ENCODE results near the gene AP2B1.

Gene AP2B1

DNA sequence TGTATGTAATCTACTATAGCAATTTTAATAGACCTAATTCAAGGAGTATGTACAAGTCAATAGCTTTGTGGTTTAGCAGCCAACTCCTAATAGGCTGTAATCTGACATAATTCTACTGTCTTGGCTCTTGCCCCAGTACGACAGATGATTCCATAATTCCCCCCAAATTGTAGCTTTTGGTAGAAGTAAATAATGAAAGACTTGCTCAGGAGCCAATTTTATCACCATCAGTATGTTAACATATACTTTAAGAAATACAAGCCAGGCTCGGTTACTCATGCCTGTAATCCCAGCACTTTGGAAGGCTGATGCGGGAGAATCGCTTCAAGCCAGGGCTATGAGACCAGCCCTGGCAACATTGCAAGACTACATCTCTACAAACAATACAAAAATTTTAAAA lies 53.9 kb downstream of the AP2B1 start:
- ATAC-seq, result no peak

DNA sequence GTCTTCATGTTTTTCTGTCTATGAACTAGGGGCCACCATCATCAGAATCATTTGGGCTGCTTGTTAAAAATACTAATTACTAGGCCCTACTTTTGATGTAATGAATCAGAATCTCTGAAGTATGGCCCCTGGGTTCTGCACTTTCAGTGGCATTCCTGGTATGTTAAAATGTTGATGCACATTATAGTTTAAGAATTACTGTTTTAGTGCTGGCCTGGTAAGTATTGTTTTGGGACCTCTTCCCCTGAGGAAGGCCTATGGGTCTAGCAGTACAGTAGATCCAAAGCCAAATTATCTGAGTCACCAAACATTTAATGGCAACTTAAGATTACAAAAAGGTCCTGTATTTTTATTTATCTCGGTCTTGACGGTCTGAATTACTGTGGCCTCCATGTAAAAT lies 58.8 kb downstream of the AP2B1 start:
- no peak for ATAC-seq

DNA sequence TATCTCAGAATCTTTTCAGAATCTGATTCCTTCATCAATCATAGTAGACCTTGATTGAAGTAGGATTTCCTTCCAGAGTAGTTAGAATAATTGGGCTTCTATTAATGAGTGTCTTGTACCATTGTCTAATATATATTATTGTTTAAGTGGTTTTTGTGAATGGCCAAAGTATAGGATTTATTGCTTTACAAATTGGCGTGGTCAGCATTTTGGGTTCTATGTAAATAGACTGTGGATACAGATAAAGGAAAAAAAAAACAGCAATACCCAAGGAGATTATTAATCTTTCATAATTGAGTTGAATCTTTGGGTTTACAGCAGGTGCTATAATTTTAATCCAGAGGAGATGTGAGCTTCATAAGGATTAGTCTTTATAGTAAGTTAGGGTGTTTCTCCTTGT lies 64.3 kb downstream of the AP2B1 start:
- no peak for ATAC-seq

DNA sequence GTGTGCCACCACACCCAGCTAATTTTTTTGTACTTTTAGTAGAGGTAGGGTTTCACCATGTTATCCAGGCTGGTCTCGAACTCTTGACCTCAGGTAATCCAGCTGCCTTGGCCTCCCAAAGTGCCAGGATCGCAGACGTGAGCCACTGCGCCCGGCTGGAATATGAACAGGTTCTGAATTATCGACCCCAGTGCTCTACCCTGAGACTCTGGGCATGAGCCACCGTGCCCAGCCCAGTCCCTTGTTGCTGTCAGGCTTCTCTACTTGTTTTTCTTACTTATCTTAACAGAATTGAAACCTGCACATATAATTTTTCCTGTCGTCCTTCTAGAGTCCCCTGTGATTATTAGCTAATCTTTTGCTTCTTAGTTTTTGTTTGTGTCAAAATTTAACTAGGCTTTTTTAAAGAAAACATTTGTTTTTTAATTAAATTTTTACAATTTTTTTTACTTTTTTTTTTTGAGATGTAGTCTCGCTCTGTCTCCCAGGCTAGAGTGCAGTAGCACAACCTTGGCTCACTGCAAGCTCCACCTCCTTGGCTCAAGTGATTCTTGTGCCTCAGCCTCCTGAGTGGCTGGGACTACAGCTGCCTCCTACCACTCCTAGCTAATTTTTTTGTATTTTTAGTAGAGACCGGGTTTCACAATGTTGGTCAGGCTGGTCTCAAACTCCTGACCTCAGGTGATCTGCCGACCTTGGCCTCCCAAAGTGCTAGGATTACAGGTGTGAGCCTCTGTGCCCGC lies 66.7 kb downstream of the AP2B1 start:
- ATAC-seq, result no peak

DNA sequence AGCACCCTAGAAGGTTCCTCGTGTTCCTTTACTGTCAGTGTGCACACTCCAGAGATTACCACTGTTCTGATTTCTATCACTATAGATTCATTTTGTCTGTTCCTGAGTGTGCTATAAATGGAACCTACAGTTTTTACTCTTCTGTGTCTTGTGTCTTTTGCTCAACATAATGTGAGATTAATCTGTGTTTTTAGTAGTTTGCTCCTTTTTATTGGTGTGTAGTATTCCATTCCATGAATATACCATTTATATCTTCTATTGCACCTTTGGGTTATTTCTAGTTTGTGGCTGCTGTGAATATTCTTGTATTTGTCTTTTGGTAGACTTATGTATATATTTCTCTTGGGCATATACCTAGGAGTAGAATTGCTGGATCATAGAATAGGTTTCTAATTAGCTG lies 68.2 kb downstream of the AP2B1 start:
- ATAC-seq, result no peak

DNA sequence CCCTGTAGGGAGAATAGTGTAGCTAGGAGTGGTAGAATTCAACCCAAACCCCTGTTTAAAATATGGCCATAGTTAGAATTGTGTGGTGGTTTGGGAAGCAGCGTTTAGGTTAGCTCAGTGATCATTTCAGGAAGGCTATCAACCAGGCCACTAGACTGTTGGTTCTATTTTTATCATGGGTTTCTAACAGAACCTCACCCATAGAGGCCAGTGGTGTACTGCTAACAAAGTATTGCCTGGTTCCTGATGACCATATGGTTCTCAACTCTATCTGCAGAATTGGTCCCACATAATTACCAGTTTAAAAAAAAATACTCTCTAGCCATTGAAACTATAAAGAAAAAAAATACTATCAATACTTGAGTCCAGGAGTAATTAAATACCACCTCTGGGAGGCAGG lies 73.8 kb downstream of the AP2B1 start:
- ATAC-seq, result no peak

DNA sequence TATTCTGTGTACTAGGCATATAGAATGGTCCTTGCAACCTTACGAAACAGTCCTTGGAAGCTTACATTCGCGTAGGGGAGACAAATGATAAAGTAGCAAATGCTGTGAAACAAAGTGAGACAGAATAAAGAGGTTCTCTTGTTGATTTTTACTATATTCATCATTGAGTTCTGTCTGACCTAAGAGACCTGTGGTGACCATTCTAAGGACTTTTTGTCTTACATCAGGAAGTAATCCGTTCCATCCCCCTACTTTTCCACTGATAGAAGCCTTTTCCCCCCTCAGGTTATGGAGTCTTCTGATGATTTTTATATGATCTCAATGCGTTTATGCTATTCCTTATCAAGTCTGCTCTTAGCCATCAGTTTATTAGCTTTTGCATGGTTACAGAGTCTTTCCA lies 77.6 kb downstream of the AP2B1 start:
- no peak for ATAC-seq

DNA sequence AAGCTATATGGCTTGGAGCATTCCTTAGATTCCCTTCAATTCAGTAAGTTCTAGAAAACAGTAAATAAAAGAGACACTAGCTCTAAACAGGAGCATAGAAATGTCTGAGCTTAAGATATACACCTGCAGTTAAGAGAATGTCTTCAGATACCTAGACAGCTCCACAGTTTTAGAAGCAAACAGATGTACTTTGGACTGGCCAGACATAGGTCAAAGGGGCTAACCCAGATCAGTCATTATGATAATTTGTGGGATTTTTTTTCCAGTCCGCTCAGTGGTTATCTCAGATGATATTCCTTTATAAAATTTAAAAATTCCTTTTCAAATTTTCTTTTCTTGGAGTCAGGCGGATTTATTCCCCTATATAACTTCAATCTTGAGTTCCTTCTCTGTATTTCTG lies 78.5 kb downstream of the AP2B1 start:
- no peak for ATAC-seq

DNA sequence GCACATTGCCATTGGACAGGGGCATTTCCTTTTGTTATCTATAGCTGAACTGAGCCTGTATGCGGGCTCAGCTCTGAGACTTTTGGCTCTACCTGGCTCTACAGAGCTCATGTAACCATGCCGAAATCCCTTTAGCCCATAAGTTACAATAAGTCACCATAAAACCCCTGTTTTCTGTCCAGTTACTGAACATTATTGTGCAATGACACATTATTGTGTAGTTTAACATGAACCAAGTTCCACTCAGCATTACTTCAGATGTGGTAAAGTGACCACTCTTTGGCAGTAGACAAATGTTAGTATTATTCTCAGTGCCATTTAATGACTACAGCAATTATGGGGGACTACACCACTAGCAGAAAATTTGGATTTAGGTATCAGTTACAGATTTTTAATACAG lies 78.9 kb downstream of the AP2B1 start:
- ATAC-seq, result no peak

DNA sequence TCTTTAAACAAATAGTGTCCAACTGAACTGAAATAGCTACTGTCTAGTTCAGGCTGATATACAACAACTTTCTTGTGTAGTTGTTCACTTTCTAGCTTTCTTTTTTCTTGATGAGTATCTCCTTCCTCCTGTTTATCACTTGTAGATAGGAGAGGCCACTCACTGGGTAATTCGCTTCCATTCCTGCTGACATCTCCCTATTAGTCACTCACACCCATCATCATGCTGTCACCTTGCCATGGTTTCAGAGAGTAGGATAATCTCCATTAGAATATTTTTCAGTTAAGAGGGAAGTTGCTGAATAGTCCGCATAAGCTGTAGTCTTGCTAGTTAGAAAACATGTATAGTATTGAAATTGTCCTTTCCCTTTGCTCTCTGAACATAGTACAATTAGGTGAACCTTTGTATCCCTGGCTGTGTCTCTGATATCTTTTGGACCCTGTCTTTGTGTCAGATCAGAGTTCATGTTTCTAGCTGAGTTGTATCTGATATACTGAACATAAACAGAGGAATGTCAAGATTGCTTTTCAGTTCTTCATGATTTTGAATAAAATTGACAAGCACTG lies 79.9 kb downstream of the AP2B1 start:
- no peak for ATAC-seq

DNA sequence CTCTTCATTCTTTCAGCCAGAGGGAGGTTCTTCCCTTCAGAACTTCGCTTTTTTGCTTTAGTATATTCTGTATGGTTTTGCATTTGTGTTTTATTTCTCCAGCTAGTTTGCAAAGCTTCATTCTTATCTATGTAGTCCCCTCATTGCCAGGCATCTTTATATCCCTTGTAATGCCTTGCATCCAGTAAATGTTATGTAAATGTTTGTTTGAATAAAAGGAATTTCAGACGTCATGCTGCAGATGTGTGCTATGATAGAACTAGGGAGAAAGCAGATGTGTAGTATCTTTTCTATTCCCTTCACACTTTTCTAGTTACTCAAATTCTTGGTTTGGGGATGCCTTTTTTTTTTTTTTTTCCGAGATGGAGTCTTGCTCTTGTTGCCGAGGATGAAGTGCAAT lies 81.7 kb downstream of the AP2B1 start:
- ATAC-seq, result no peak

DNA sequence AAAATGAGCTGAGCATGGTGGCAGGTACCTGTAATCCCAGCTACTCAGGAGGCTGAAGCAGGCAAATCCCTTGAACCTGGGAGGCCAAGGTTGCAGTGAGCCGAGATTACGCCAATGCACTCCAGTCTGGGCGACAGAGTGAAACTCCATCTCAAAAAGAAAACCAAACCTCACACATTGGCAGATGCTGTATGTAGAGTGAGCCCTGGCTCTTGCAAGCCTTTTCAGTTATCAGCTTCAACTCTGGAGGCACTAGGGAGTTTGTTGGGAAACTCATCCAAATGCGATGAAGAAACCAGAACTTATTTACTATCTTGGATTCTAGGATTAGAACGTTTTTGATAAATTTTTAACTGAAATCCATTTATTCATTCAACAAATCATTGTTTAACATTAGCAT lies 87.4 kb downstream of the AP2B1 start:
- no peak for ATAC-seq

DNA sequence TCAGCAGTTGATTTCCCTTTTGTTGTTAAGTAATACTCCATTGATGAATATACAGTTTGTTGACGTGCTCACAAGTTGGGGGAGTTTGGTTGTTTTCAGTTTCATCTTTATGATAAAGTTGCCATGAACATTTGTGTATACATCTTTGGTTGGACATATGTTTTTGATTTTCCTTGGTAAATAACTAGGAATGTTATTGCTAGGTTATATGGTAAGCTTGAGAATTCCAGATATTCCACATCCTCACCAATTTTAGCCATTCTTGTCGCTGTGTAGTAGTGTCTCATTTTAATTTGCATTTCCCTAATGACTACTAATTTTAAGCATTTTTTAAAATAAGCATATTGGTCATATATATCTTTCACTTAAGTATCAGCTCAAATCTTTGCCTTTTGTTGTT lies 89.3 kb downstream of the AP2B1 start:
- ATAC-seq, result no peak

DNA sequence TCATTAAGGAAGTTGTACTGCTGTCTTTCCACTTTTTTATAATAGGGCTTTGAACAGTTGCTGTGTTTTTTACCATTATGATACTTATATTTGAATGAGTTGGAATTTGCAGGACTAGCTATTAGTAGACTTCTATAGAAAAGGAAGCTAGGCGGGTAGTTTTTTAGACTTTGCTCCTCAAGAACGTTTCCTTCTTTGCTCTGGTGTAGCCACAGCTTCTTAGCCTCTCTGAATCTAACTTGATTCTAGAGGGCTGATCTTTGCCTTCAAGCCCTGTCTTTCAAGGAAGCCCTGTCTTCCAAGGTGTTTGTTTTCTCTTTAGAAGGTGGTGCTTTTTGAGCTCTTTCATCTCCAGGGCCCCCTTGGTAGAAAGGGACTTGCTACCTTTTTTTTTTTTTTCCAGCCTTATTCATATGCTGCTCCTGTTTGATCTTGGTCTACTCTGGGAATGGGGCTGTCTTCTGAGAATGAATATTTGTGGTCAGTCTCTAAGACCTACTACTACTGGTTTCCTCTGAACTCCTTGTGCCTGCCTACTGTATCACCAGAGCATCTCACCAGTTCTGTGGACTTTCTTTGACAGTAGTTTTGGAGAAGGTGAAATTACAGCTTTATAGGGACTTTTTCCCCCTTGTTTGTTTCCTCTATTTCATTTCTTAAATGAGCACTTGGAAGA lies 92.0 kb downstream of the AP2B1 start:
- ATAC-seq, result no peak

DNA sequence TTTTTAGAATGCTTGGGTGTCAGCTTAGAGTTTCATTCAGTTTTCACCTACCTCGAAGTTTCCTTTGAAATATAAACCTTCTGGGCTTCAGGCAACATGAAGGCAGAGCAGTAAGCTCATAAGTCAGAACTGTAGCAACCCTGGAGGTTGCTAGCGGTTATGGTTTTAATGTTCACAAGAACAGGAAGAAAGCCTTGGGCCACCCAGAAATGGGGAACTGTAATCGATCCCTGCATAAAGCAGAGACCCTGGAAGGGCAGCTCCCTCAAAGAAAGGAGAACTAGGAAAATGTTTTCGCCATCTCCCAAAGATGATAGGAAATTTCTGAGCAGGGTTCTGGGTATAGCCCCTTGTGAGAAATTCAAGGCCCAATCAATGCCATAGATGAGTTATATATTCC lies 96.5 kb downstream of the AP2B1 start:
- no peak for ATAC-seq

DNA sequence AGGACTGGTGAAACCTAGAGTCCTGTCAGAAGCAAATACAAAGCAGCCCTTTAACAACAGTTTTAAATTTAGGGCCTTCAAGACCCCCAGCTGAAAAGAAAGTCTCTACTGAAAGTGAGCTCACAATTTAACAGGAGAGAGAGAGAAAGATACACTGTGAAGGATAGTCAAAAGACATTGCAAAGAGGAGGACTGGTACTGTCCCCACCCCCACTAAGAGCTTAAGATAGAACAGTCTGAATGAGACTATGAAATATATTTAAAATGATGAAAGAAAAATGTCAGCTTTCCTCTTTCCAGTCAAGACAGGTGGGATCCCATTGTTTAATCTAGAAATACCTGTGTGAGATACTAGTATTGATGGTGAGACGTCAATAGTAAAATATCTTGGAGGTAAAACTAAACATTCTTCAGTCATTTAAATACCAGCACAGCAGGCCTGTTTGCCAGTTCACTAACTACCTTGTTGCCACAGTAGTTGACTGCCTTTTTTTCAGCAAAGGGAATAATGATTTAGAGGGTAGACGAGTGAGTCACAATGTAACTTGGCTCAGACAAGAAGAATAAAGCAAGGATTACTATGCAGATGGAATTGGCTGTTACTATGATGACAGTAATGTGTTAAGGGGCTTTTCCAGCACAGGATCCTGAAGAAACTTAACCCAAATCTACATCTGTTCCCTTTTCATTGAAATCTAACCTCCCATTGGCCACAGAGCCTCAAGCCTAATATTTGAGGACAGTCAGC lies 97.1 kb downstream of the AP2B1 start:
- no peak for ATAC-seq

DNA sequence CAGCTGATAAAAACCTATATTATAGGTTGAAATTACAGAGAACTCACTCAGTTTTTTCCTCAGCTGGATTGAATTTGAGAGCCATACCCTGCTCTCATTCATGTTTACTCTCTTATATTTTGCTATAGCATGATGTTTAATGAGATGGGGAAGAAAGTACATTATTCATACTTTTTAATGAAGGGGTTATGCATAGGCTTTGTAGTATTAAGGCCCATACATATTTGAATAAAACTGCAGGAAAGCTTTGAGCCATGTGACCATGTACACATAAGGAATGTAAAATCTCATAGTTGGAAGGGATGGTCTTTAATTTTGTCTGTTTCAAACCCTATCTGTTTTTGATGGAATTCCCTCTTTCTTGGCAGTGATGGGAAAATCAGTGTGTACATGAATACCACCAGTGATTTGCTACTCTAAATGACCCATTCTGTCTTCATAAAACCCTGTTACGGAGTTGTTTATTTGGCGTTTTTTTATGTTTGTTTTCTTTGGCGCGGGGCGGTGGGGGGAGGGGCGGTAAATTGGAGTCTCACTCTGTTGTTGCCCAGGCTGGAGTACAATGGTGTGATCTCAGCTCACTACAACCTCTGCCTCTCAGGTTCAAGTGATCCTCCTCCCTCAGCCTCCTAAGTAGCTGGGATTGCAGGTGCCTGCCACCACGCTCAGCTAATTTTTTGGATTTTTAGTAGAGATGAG lies 105.5 kb downstream of the AP2B1 start:
- no peak for ATAC-seq

DNA sequence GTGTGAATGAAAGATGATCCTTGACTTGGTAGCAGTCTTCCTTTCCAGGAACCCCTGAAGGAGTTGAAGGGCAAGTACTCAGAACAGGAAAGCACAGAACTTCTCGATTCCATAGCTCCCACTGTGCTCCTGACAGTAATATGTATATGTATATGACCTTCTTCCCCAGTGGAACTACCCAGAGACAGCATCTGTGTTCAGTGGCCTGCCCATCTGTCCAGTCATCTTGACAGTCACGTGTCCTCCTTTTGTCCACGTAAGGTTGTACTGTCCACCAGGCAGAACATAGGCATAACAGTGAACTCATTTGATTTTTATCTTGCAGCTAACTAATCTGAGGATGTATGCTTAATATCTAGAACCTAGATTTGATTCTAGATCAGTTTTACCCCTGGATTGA lies 106.5 kb downstream of the AP2B1 start:
- no peak for ATAC-seq

DNA sequence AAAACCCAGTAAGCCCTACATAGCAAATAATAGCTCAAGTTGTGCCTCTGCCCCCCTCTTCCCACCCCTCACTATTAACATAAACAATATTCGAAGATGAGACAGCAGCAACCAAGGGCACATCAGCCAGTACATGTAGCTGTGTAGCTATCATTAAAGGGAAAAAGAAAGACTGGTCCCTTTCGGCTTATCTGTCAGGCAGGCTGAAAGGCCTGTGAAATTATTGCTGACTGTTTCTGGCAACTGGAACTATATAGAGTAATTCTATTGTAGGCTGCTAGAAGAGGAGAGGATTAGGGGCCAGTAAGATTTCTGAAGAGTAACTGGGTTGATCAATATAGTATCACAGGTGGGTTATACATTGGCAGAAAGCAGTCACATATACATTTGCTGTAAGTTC lies 107.8 kb downstream of the AP2B1 start:
- ATAC-seq, result no peak

DNA sequence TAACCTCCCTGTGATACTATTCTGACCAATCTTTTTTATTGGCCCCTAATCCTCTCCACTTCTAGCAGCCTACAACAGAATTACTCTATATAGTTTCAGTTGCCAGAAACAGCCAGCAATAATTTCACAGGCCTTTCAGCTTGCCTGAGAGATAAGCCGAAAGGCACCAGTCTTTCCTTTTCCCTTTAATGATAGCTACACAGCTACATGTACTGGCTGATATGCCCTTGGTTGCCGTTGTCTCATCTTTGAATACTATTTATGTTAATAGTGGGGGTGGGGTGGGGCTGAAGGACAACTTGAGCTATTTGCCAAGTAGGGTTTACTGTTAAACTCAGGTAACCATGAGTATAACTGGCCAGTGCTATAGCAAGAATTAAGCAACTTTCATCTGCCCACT lies 108.5 kb downstream of the AP2B1 start:
- no peak for ATAC-seq

DNA sequence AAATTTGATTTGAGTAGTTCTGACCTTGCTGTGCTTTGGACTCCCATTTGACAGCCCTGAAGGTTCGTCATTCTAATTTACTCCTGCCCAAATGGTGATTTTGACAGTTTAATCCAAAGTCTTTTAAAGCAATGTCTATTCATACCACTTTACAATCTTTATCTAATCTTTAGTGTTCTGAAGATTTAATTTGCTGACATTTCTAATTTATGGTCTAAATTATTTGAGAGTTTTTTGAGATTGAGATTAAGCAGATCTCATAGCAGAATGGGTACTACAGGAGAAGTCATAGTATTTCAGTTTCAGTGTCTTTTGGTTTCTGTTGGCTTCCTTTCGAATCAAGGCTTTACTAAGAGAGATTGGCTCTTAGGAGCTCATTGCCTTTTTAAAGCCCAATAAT lies 111.7 kb downstream of the AP2B1 start:
- ATAC-seq, result no peak

DNA sequence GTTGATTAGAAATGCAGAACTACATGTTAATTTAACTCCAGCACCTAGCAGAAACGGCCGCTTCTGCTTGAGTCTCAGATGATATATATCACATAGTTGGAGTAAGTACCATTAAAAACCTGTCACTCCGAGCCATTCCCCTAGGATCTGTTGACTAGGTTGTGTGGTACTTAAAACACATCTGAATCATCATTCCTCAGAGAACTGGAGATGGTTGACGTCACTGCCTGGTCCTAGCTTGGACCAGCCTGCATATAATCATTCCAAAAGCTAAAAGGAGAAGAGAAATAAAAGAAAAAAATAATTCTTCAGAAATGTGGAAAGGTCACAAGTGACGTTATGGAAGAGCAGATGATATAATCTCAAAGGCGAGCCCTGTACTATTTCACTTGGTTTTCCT lies 113.0 kb downstream of the AP2B1 start:
- ATAC-seq, result no peak

DNA sequence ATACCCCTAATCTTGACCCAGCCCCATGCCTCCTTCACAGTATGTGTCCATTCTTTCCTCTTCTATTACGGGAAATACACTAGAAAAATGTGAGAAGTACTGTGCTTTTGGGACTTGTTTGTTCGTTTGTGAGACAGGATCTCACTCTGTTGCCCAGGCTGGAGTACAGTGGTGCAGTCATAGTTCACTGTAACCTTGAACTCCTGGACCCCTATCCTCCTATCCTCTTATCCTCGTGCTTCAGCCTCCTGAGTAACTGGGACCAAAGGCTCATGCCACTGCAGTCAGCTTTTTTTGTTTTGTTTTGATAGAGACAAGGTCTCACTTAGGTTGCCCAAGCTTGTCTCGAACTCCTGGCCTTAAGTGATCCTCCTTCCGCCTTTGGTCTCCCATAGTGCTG lies 114.4 kb downstream of the AP2B1 start:
- ATAC-seq, result no peak

Data from activated CD4-positive, CD25-positive, alpha-beta regulatory T cell treated with anti-CD3 and anti-CD28 coated beads, Interleukin-2, amount 50 U/mL, for 24 hours (primary cell).